Ovary (tissue), 3 donors: ENCODE measurements around the gene SPOPL.

ENCODE experiments used
- EP300 ChIP-seq: sonication (generic); formaldehyde crosslinking; IDR thresholded peaks from one replicate; pipeline ENCODE4 v1.6.1; 2017; ENCODE audit warnings: antibody characterized with exemption
- POLR2A ChIP-seq: fragments of 450-650 bp; IDR thresholded peaks from one replicate; pipeline ENCODE4 v1.6.1; 2017; ENCODE audit warnings: antibody characterized with exemption, mild to moderate bottlenecking, moderate library complexity
- TF ChIP-seq, protein P1 (sequence below), 3 donors: fragments of 450-650 bp in 2 of 3; fragments of 200-600 bp in 1 of 3; IDR thresholded peaks; one replicate each; pipeline versions ENCODE4 v1.5.1 to v1.8.0; 2016 to 2022; ENCODE audit warnings: antibody characterized with exemption in 3 of 3, mild to moderate bottlenecking in 1 of 3
- donor health status: DM: no; HTN: no; CAD: no.

DNA sequence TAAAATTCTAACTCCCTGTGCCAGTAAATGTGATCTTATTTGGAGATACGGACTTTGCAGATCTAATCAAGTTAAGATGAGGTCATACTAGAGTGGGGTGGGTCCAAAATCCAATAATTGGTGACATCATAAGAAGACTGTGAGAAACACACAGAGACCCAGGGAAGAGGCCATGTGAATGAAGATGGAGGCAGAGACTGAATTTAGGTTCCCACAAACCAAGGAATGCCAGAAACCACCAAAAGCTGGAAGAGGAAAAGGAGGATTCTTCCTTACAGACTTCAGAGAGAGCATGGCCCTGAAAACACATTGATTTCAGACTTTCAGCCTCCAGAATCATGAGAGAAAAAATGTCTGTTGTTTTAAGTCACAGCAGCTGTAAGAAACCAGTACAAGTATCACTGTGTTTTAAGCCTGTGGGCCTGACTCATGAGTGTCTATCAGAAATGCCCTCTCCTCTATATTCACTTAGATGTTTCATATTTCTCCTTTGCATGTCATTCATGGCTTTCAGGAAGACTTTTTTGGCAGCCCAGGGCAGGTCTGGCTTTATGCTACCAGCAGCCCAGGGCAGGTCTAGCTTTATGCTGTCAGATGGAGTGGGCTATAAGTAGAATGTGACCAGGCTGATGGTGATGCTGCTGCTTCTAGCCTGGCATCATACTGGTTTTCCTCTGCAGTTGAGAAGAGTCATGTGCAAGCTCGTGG, 100.0 kb downstream of the SPOPL start:
- TF ChIP-seq POLR2A, result no peak
- TF ChIP-seq, protein P1, sequence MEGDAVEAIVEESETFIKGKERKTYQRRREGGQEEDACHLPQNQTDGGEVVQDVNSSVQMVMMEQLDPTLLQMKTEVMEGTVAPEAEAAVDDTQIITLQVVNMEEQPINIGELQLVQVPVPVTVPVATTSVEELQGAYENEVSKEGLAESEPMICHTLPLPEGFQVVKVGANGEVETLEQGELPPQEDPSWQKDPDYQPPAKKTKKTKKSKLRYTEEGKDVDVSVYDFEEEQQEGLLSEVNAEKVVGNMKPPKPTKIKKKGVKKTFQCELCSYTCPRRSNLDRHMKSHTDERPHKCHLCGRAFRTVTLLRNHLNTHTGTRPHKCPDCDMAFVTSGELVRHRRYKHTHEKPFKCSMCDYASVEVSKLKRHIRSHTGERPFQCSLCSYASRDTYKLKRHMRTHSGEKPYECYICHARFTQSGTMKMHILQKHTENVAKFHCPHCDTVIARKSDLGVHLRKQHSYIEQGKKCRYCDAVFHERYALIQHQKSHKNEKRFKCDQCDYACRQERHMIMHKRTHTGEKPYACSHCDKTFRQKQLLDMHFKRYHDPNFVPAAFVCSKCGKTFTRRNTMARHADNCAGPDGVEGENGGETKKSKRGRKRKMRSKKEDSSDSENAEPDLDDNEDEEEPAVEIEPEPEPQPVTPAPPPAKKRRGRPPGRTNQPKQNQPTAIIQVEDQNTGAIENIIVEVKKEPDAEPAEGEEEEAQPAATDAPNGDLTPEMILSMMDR (IDR thresholded peaks at IDR 0.05), result no peak
- no peak for TF ChIP-seq EP300
